HG03460 (cell line): Measurements from ENCODE around the gene CYP17A1.
"Not testable (repeated sequence)": the region's sequence is repeated elsewhere in the genome, so short reads cannot be mapped to it uniquely, and the experiment has no call there.

Source experiments
- ATAC-seq: cut with Tn5 transposase; IDR thresholded peaks from one replicate; pipeline ENCODE4 v1.9.1; 2021; ENCODE audit not compliant: unreplicated experiment

CYP17A1 gene

DNA sequence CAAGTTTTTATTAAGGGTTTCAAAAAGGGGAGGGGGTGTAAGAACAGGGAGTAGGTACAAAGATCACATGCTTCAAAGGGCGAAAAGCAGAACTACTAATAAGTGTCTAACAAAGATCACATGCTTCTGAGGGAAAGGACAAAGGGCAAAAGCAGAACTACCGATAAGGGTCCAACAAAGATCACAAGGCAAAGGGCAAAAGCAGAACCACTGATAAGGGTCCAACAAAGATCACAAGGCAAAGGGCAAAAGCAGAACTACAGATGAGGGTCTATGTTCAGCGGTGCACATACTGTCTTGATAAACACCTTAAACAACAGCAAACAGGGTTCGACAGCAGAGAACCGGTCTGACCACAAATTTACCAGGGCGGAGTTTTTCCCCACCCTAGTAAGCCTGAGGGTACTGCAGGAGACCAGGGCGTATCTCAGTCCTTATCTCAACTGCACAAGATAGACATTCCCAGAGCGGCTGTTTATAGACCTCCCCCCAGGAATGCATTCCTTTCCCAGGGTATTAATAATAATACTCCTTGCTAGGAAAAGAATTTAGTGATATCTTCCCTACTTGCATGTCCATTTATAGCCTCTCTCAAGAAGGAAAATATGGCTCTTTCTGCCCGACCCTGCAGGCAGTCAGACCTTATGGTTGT, 1.2 kb upstream of the CYP17A1 start:
- ATAC-seq, result not testable (repeated sequence)

DNA sequence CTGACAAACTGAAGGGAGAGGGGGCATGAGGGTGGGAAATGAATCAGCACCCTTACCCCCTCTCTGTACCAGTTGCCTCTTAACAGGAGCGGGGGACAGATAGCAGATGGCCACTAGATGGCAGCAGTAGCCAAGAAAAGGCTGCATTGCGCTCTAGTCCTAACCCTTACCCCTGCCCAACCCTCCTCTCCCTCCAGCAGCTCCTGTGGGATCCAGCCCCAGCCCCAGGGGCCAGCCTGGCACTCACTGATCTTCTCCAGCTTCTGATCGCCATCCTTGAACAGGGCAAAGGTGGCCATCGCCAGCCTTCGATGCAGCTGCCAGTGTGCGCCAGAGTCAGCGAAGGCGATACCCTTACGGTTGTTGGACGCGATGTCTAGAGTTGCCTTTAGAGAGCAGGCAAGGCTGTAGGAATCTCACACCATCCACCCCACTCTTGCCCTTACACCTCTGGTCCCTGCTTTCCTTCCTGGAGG, 2.2 kb downstream of the CYP17A1 start:
- ATAC-seq, result no peak

DNA sequence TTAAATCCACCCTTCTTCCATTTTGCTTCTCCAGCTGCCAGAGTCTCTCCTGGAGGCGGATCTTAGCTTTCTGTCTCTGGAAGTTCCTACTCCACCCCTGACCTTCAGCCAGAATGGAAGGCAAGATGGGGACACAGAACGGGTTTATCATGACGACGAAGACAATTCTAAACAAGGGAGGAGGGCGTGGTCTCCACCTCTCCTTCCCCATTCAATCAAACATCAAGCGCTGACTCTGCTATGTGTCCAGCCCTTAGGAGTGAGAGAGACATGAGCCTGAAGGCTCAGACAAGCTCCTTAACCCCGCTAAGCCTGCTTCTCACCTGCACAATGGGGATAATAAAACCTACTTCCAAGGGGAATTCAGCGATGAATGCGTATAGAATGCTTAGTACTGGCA, 3.1 kb downstream of the CYP17A1 start:
- no peak for ATAC-seq

DNA sequence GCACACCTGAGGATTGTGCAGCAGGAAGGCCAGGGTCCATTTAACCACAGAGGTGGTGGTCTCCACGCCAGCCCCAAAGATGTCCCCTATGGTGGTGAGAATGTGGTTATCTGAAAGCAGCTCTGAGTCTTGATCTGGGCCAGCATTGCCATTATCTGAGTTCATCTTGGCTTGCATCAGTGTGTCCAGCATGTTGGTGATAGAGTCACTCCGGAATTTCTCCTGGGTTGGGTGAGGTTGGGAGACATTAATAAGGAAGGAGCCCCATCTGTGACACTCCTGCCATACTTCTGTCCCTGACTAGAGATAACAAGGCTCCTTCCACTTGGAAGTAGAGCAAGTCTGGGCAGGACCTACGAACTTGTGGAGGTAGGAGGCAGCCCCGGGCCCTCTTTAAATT, 4.2 kb downstream of the CYP17A1 start:
- no peak for ATAC-seq

DNA sequence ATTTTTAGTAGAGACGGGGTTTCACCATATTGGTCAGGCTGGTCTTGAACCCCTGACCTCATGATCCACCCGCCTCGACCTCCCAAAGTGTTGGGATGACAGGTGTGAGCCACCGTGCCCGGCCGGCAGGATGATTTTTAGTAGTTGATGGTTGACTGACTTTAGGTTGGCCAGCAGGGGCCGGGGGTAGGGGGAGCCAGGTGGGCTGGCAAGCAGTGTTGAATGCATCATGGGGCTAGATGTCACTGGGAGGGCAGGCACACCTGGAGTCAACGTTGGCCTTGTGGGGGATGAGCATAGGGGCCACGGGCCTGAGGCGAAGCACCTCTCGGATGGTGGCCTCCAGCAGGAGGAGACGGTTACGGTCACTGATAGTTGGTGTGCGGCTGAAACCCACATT, 5.0 kb downstream of the CYP17A1 start:
- ATAC-seq, result no peak

DNA sequence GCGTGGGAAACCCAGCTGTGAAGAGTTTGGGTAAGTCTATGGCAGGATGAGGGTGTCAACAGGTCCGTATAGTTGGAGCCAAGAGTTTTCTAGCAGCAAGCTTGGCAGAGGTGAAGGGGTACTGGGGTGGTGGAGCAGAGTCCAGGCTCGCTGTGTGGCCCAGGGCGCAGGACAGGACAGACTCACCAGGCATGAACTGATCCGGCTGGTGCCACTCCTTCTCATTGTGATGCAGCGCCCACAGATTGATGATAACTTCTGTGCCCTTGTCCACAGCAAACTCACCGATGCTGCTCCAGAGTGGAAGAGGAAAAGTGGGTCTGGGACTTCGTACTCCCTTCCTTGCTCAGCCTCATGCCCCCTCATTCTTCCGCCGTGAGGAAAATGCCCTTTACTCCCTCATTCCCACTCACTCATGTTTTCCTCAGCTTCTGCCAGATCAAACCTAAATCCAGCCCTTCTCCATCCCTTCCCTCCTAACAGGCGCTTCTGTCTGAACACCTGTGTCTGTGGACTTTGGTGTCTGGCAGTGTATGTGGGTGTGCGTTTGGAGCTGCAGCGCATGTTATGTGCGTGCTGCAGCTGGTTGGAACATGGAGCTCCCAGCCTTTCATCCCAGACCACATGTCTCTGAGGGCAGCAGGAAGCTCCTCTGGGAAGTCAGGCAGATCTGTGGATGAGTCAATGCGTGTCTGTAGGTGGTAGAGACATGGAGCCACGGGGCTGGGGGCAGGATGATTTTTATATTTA, 5.7 kb downstream of the CYP17A1 start:
- no peak for ATAC-seq

DNA sequence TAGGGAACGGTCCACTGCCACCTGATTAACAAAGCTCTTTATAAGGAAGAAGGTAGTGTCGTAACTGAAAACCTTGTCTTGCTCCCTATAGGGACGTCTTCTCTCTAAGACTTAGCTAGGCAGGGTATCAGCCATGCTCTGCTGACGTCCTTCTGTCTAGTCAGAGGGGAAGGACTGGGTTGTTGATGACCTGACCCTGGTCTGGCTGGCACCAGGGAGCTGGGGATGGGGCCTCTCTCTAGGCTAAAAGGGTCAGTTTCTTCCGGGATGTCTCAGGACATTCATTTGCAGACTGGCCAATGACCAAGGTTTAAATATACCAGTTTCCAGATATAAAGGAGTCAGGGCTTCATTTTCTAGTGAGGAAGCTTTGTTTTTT, 9.6 kb downstream of the CYP17A1 start:
- no peak for ATAC-seq

DNA sequence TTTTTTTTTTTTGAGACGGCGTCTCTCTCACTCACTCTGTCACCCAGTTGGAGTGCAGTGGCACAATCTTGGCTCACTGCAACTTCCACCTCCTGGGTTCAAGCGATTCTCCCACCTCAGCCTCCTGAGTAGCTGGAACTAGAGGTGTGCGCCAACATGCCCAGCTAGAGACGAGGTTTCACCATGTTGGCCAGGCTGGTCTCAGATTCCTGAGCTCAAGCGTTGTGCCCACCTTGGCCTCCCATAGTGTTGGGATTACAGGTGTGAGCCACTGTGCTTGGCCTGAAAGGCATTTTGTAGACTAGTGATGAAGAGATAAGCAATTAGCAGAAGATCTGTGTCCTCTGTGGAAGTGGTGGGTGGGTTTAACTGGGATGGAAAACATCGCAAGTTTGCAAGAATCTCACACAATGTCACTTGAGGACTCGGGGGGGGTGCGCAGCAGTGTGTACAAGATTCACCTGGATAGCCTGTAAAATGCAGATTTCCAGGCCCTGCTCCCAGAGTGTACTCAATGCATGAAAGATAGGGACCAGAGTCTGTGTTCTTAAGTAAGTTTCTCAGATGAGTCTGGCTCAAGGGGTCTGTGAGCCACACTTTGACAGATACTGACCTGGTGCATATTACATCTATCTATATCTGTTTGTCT, 10.9 kb downstream of the CYP17A1 start:
- no peak for ATAC-seq

DNA sequence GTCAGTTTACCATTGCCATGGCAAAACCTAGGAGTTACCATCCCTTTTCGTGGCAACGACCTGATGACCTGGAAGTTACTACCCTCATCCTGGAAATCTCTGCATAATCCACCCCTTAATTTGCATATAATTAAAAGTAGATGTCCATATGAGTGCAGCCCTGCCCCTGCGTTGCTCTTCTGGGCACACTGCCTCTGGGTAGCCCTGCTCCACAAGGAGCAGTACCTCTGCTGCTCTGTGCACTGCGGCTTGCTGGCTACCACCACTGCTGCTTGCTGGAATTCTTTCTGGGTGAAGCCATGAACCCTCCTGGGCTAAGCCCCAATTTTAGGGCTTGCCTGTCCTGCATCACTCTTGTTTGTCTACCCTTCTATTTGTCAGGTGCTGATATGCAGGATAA, 12.5 kb downstream of the CYP17A1 start:
- no peak for ATAC-seq

DNA sequence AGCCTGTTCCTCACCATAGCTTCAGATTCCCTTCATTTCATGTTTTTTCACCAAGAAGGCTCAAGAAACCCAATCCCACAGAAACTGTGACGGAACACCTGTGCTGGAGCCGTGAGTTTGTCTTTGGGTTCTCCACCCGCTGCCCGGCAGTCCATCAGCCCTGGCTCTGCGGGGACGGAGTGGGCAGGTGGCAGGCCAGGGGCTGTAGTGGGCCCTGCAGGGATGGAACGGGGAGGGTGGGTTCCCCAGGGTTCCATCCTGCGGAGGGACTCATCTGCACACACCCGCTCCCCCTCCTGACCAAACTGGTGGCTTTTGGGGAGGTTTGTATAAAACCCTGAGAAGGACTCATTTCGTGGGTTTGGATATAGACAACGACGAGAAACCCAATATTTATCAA, 15.0 kb downstream of the CYP17A1 start:
- no peak for ATAC-seq

DNA sequence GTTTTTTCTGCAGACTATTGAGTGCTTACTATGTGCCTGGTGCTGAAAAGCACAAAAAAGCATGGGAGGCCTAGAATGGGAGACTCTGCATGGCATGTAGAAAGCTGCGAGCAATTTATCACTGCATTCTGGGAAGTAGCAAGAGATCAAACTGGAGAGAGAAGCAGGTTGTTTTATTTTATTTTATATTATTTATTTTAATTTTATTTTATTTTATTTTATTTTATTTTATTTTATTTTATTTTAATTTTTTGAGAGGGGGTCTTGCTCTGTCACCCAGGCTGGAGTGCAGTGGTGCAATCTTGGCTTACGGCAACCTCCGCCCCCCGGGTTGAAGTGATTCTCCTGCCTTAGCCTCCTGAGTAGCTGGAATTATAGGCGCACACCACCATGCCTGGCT, 17.2 kb downstream of the CYP17A1 start:
- ATAC-seq, result not testable (repeated sequence)

DNA sequence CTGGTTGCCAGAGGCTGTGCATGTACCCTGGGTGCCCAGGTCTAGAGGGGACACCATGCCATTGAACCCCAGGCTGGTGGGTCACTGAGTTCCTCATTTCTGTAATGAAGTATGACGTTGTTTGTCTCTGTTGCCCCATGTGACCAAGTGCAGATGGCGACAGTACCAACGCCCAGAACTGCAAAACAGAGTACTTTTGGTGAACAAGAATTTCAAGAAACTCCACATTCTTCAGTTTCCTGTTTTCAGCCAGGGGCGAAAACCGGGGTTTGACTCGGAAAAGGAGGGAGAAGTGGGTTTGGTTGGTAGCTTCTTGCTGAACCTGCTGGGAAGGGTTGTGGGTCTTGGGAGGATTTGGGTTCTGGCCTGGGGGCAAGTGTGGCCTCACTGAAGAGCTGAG, 18.2 kb downstream of the CYP17A1 start:
- no peak for ATAC-seq

DNA sequence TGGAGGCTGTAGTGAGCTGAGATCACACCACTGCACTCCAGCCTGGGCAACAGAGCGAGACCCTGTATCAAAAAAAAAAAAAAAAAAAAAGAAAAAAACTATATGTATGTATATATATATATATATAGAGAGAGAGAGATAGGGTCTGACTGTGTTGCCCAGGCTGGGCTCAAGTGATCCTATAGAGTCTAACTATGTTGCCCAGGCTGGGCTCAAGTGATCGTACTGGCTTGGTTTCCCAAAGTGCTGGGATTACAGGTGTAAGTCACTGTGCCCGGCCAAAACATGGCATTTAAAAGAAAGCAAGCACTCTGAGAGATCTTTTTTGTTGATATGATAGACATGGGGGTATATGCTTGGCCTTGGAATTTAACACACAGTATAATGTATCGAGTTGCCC, 20.0 kb downstream of the CYP17A1 start:
- no peak for ATAC-seq

DNA sequence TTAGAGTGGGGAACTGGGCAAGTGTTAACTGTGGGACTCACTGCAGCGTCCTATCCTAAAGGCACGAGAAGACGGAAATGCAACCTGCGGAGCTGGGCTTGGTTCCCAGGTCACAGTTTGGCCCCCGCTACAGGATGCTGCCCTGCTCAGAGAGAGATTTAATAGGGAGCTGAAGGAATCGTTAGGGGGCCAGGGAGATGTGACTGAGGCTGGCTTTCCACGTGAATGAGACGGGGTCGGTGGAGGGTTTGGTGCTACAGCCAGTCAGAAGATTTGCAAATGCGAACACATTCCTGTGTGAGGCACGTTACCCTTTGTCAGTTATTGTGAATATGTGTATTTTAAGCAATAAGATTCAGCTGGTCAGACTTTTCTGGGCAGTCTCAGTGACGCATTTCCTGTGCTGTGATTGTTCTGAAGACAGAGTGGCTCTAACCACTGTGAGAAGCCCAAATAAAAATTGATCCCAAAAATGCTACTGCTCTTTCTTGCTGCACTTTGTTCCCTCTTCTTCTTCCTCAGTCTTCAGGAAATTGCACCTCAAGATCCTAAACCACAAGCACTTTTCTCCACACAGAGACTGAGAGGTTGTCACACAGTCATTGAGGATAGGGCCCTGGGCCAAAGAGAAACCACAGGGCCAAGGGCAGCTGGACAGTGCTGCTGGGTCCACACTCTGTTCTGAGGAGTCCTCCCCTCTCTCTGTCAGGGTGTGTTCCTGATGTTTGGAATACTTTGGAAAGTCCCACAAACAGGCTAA, 21.2 kb downstream of the CYP17A1 start:
- ATAC-seq, result no peak

DNA sequence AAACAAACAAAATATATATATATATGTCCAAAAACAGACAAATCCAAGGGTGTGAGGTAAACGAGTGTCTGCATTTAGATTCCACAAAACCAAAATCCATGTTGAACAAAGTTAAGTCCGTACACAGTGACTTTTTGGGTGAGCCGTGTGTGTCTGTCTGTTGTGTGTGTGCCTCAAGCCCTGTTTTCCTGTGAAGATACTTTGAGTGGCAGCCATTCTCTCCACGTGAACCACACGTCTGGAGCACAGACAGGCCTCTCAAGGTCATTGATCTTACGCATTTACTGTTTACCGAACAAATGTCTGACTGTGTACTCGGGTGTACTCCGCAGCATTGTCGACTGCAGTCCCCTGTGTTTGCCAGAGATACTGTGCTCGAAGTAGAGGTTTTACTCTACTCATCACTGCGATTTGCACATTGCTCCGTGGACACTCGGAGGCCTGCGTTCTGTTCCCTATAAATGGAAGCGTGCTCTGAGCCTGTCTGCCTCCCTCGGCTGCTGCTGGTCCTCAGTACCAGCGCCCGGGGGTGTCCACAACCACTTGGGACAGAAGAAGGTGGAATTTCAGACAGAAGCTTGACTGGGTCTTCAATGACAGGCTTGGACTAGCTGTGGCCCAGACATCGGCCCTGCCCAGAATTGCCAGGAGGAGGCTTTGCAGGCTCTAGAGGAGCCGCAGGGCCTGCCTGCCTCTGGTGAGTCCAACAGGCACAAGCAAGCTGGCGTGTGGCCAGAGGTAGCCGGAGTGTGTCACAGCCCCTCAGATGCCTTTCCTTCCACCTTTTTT, 22.1 kb downstream of the CYP17A1 start:
- no peak for ATAC-seq

DNA sequence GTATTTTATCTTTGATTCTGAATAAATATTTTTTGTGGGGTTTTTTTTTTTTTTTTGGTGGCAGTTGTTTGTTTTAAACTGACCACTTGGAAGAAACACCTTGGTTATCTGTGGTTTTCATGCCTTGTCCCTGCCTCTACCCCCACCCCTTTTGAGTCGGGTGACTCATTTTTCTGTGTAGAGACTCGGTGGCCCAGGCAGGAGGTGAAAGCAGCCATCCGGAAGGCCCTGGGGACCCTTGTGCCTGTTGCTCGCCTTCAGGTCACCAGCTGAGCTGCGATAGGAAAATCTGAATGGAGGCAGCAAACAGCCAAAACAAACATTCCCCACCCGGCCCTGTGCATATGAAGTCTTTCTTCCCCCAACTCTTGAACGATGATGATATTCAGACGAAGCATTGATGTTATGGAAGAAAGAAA, 22.8 kb downstream of the CYP17A1 start:
- no peak for ATAC-seq

DNA sequence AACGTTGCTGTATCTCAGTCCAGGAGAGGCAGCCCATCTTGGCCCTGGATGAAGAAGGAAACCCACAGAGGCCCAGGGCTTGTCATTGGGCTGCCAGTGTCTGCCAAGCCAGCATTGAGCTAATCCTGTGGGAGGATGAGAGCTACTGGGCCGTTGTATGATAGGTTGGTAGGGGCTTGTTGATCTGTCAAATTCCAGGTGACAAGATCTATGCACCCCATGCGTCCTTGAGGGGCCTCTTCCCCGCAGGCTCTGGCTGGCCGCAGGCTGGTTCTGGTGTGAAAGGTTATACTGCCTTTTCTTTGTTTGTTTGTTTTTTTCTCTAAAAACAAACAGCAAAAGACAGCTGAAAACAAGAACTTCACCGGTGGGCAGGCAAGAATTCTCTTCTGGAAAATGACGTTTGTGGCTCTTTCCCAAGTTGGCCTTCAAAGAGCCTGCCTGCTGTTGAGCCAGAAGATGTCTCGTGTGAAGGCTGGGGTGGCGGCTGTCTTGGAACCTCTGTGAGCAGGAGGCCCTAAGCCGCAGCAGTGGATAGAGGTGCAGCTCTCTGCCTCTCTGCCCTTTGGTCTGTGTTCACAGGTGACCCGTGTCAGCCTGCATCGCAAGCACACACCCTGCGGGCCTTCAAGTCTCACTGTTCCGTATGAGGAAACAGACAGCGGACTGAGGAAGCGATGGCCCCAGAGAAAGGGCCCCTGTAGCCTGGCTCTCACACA, 23.3 kb downstream of the CYP17A1 start:
- ATAC-seq, result no peak

DNA sequence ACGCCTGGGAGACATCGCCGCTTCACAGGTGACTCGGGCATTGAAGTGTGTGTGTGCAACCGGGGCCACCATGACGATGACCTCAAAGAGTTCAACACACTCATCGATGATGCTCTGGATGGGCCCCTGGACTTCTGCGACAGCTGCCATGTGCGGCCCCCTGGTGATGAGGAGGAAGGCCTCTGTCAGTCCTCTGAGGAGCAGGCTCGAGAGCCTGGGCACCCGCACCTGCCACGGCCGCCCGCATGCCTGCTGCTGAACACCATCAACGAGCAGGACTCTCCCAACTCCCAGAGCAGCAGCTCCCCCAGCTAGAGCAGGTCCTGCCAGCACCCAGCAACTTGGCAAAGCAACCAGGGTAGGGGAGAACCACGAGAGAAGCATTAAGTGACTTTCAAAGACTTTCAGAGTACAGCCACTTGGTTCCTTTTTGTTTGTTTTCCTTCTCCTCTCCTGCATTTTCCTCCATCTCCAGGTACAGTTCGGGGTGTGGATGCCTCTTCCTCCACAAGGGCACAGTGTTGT, 24.1 kb downstream of the CYP17A1 start:
- no peak for ATAC-seq

DNA sequence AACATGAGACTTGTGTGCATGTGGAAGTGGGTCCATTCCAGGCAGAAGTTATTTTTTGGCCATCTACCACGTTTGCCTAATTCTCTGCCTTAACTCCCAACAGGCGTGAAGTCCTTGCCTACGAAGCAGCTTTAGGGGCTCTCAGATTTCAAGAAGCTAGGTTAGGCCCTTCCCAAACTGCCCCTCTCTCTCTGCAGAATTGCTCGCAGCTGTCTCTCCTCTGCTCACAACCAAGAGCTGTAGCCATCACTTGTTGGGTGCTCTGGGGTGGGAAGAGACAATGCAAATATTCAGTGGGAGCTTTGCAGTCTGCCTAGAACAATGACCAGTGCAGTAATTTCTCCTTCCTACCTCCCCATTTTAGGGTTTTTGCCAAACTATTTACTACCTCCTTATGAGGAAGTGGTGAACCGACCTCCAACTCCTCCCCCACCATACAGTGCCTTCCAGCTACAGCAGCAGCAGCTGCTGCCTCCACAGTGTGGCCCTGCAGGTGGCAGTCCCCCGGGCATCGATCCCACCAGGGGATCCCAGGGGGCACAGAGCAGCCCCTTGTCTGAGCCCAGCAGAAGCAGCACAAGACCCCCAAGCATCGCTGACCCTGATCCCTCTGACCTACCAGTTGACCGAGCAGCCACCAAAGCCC, 24.9 kb downstream of the CYP17A1 start:
- no peak for ATAC-seq
